Smooth muscle cell (in vitro differentiated cells): ENCODE data around the gene NOL12. TPM values are rescaled to one million over a fixed set of nuclear protein-coding genes. Genes with fewer than 3 reads are reported as not detected.

Experiments used
- DNase-seq: peaks from one replicate; lab custom pipeline; 2025; ENCODE audit not compliant: unreplicated experiment; lab: John Stamatoyannopoulos, UW
- H2AFZ ChIP-seq: fragments of 200-600 bp; sonication (generic); 2 replicates; pipeline ENCODE4 v1.6.0; 2016; ENCODE audit warnings: antibody characterized with exemption, low read depth, mild to moderate bottlenecking
- H3F3A ChIP-seq: fragments of 200-600 bp; sonication (generic); 2 replicates; pipeline ENCODE4 v1.6.0; 2017; ENCODE audit warnings: antibody characterized with exemption, low read depth
- H3K27ac ChIP-seq: fragments of 200-600 bp; sonication (generic); 2 replicates; pipeline ENCODE4 v1.5.1; 2016; ENCODE audit warnings: low read depth, mild to moderate bottlenecking
- H3K27me3 ChIP-seq: fragments of 200-600 bp; sonication (generic); 2 replicates; pipeline ENCODE4 v1.6.1; 2016; ENCODE audit warnings: low read depth, mild to moderate bottlenecking
- H3K36me3 ChIP-seq: fragments of 200-600 bp; sonication (generic); 2 replicates; pipeline ENCODE4 v1.5.1; 2016; ENCODE audit warnings: low read depth
- H3K4me1 ChIP-seq: fragments of 200-600 bp; sonication (generic); 2 replicates; pipeline ENCODE4 v1.5.1; 2016; ENCODE audit warnings: low read depth
- H3K4me2 ChIP-seq: fragments of 200-600 bp; sonication (generic); 2 replicates; pipeline ENCODE4 v1.6.0; 2016; ENCODE audit warnings: mild to moderate bottlenecking
- H3K4me3 ChIP-seq: fragments of 200-600 bp; sonication (generic); 2 replicates; pipeline ENCODE4 v1.5.1; 2016; ENCODE audit warnings: mild to moderate bottlenecking
- H3K79me2 ChIP-seq: fragments of 200-600 bp; sonication (generic); 2 replicates; pipeline ENCODE4 v1.6.0; 2016; ENCODE audit warnings: low read depth, mild to moderate bottlenecking
- H3K9ac ChIP-seq: fragments of 200-600 bp; sonication (generic); 2 replicates; pipeline ENCODE4 v1.6.0; 2016; ENCODE audit warnings: low read depth
- H3K9me3 ChIP-seq: fragments of 200-600 bp; sonication (generic); replicated peaks from 2 replicates; pipeline ENCODE4 v1.5.1; 2016; ENCODE audit warnings: low read depth
- H4K20me1 ChIP-seq: fragments of 200-600 bp; sonication (generic); 2 replicates; pipeline ENCODE4 v1.6.0; 2016; ENCODE audit warnings: low read depth
- WGBS: methylation state at CpG from one replicate; pipeline ENCODE4 v1.1.7; 2016; ENCODE audit warnings: low lambda C conversion rate; 5-methylcytosine and 5-hydroxymethylcytosine counted together
- polyA plus RNA-seq: library from polyadenylated mRNA; unstranded; fragments of >200 nt; fragmentation: Nextera tagmentation; extraction: Ambion mirVana; gene quantifications from 2 replicates; pipeline ENCODE4 v1.2.1, GENCODE V29; 2016
- total RNA-seq: library from RNA; depleted of rRNA; stranded (reverse); fragments of >200 nt; gene quantifications from 2 replicates; pipeline ENCODE4 v1.2.3, GENCODE V29; 2014
- TF ChIP-seq, protein P1 (sequence below): fragments of 200-600 bp; sonication (generic); IDR thresholded peaks from 2 replicates; pipeline ENCODE4 v1.5.1; 2017; ENCODE audit warnings: borderline replicate concordance, mild to moderate bottlenecking, antibody characterized with exemption; ENCODE audit not compliant: insufficient read depth, poor library complexity, severe bottlenecking

Gene NOL12
- total and polyA plus RNA-seq, 2 experiments from 2014 or later: 13.2 to 31.0 TPM

DNA sequence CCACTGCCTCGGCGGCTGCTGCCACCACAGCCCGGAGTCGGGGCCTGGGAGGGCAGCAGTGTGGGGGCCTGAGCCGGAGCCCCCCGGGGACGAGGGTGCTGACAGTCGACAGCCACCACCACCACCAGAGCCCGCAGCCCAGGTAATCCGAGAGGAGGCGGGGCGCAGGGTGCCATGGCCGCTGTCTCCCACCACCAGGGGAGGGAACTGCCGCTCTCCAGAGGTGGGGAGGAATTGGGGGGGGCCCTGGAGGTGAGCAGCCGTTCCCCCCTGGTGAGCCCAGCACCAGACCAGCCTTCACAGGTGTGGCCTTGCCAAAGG, 23.3 kb downstream of the NOL12 start:
- Histone ChIP-seq H3K27ac (no peak overlapping the region), H3K9ac (no peak overlapping the region), H3K4me3 (no peak overlapping the region), H4K20me1 (peaks cover 8% of the 10 kb centered on the region), H3K27me3 (no peaks in the 10 kb centered on the region), H3K4me1 (no peaks in the 10 kb centered on the region), H3K4me2 (no peak overlapping the region), H2AFZ (no peak overlapping the region), H3K9me3 (no peaks in the 10 kb centered on the region), H3K36me3 (no peaks in the 10 kb centered on the region), H3K79me2 (no peaks in the 10 kb centered on the region), H3F3A (no peaks in the 10 kb centered on the region)
- TF ChIP-seq, protein P1, sequence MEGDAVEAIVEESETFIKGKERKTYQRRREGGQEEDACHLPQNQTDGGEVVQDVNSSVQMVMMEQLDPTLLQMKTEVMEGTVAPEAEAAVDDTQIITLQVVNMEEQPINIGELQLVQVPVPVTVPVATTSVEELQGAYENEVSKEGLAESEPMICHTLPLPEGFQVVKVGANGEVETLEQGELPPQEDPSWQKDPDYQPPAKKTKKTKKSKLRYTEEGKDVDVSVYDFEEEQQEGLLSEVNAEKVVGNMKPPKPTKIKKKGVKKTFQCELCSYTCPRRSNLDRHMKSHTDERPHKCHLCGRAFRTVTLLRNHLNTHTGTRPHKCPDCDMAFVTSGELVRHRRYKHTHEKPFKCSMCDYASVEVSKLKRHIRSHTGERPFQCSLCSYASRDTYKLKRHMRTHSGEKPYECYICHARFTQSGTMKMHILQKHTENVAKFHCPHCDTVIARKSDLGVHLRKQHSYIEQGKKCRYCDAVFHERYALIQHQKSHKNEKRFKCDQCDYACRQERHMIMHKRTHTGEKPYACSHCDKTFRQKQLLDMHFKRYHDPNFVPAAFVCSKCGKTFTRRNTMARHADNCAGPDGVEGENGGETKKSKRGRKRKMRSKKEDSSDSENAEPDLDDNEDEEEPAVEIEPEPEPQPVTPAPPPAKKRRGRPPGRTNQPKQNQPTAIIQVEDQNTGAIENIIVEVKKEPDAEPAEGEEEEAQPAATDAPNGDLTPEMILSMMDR: no peak
- no peak for DNase-seq
- 95% methylated on average over 14 of the region's 15 CpGs for WGBS

DNA sequence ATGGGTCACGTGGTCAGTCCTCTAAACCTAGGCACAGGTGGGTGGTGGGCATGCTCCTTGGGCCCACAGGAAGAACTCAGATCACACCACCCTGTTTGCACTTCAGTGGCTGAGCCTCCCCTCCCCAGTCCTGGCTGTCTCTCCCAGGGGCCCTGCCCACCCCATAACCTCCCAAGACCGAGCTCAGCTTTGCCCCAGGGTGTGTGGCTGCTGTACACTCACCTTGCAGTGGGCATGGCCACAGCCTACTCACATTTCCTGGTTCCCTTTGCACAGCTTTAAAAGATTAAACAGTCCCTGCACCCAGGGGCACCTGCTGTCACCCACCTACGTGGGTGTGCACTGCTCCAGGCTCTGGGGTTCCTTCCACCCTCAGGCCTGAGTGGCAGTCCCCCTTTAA, 24.5 kb downstream of the NOL12 start:
- Histone ChIP-seq H3K4me2 (no peak overlapping the region), H2AFZ (no peak overlapping the region), H3K27ac (no peak overlapping the region), H3K4me3 (no peak overlapping the region), H3K9ac (no peak overlapping the region), H4K20me1 (peaks cover 6% of the 10 kb centered on the region), H3F3A (no peaks in the 10 kb centered on the region), H3K79me2 (no peaks in the 10 kb centered on the region), H3K9me3 (no peaks in the 10 kb centered on the region), H3K36me3 (no peaks in the 10 kb centered on the region), H3K4me1 (no peaks in the 10 kb centered on the region), H3K27me3 (no peaks in the 10 kb centered on the region)
- 91% methylated on average over 3 of the region's 3 CpGs for WGBS
- DNase-seq: no peak
- TF ChIP-seq, protein P1: no peak

DNA sequence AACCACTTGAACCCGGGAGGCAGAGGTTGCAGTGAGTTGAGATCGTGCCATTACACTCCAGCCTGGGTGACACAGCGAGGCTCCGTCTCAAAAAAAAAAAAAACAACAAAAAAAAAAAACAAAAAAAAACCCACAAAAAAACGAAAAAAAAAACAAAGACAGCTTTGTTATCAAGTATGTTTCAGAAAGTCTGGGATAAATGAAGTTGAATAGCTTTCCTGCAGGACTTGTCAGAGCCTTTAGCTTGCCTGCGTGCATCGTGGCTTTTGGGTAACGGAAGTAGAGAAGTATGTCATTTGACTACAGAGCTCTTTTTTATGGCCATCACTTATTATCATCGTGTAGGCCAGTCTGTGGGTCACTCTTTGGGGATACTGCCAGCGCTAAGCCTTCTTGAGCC, 25.3 kb downstream of the NOL12 start:
- Histone ChIP-seq H3K27ac (no peak overlapping the region), H3K4me2 (no peak overlapping the region), H3K36me3 (no peaks in the 10 kb centered on the region), H3K79me2 (no peaks in the 10 kb centered on the region), H3K9ac (no peak overlapping the region), H3K27me3 (no peaks in the 10 kb centered on the region), H3F3A (no peaks in the 10 kb centered on the region), H2AFZ (no peak overlapping the region), H4K20me1 (peaks cover 2% of the 10 kb centered on the region), H3K9me3 (no peaks in the 10 kb centered on the region), H3K4me1 (no peaks in the 10 kb centered on the region), H3K4me3 (no peak overlapping the region)
- WGBS: 95% methylated on average over 6 of the region's 10 CpGs
- DNase-seq: no peak
- TF ChIP-seq, protein P1: no peak

DNA sequence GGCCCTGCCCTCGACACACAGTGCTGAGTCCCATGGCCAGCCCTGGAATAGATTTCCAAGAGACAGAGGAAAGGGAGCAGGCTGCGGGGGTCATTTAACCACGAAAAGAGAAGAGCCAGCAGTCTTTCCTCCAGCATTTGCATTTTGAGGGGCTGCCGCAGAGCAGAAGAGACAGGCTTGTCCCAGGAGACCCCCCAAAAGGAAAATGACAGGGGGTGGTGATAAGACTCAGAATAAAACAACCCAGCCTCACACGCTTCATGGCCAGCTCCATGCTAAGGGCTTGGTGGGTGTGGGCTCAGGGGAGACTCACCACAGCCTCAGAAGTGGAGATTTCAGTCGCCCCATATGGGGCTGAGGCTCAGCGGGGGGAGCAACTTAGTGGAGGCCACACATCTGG, 27.6 kb downstream of the NOL12 start:
- H3K9me3 ChIP-seq: no peaks in the 10 kb centered on the region
- H3K27me3 ChIP-seq: no peaks in the 10 kb centered on the region
- no peaks in the 10 kb centered on the region for H3K4me1 ChIP-seq
- no peaks in the 10 kb centered on the region for H3K79me2 ChIP-seq
- H3K27ac ChIP-seq: no peak overlapping the region
- TF ChIP-seq, protein P1: no peak
- H3F3A ChIP-seq: no peaks in the 10 kb centered on the region
- H3K9ac ChIP-seq: no peak overlapping the region
- DNase-seq: no peak
- H3K4me3 ChIP-seq: no peak overlapping the region
- WGBS: 97% methylated on average over 7 of the region's 7 CpGs
- H2AFZ ChIP-seq: no peak overlapping the region
- H3K4me2 ChIP-seq: no peak overlapping the region
- no peaks in the 10 kb centered on the region for H3K36me3 ChIP-seq
- peaks cover 4% of the 10 kb centered on the region for H4K20me1 ChIP-seq
